ENCODE data around the gene PKN1. TPM values are rescaled to one million over a fixed set of nuclear protein-coding genes. Genes with fewer than 3 reads are reported as not detected.

Gene PKN1
- total and polyA plus RNA-seq, 3 donors from 2014 or later: 116 to 259 (median 204) TPM

- 81 to 82% methylated on average over 10 of the region's 10 CpGs for WGBS, 2 donors
- H3K9me3 ChIP-seq: no peaks in the 10 kb centered on the region
- no peak overlapping the region for H3K27ac ChIP-seq
- TF ChIP-seq CTCF (IDR thresholded peaks at IDR 0.05) (no peak), POLR2A (IDR thresholded peaks at IDR 0.05) (no peak)
- H3K36me3 ChIP-seq (ENCODE audit: low read depth, missing control alignments): no peaks in the 10 kb centered on the region
- no peak for DNase-seq
- intact Hi-C loops (cut with DNase I; ENCODE audit: low total_unique reads): no loop called here
- H3K4me1 ChIP-seq: no peaks in the 10 kb centered on the region
- no peaks in the 10 kb centered on the region for H3K27me3 ChIP-seq
- H3K4me3 ChIP-seq: no peak overlapping the region
Observed at GRCh38 chr19:14391156-14391821, 41.8 kb upstream of the PKN1 start.

GRCh38 chr19:14393329-14393728 is 39.8 kb upstream of the PKN1 start:
- Histone ChIP-seq H3K4me3 (no peak overlapping the region), H3K9me3 (no peaks in the 10 kb centered on the region), H3K27ac (no peak overlapping the region), H3K36me3 (ENCODE audit: low read depth, missing control alignments) (no peaks in the 10 kb centered on the region), H3K27me3 (no peaks in the 10 kb centered on the region), H3K4me1 (no peaks in the 10 kb centered on the region)
- 78 to 83% methylated on average over 5 of the region's 5 CpGs for WGBS, 2 donors
- TF ChIP-seq CTCF (IDR thresholded peaks at IDR 0.05) (no peak), POLR2A (IDR thresholded peaks at IDR 0.05) (no peak)
- intact Hi-C loops (cut with DNase I; ENCODE audit: low total_unique reads): no loop called here
- no peak for DNase-seq

- no peaks in the 10 kb centered on the region for H3K27me3 ChIP-seq
- intact Hi-C loops (cut with DNase I; ENCODE audit: low total_unique reads): no loop called here
Observed at GRCh38 chr19:14394167-14394566, 38.9 kb upstream of the PKN1 start.

GRCh38 chr19:14395262-14395661 is 37.8 kb upstream of the PKN1 start:
- intact Hi-C loops (cut with DNase I; ENCODE audit: low total_unique reads): no loop called here
- no peaks in the 10 kb centered on the region for H3K36me3 ChIP-seq (ENCODE audit: low read depth, missing control alignments)

More at GRCh38 chr19:14394167-14394566, 38.9 kb upstream of the PKN1 start:
- no peaks in the 10 kb centered on the region for H3K36me3 ChIP-seq (ENCODE audit: low read depth, missing control alignments)
- no peaks in the 10 kb centered on the region for H3K4me1 ChIP-seq
- DNase-seq: no peak
- 91 to 92% methylated on average over 9 of the region's 9 CpGs for WGBS, 2 donors
- no peak overlapping the region for H3K4me3 ChIP-seq
- no peaks in the 10 kb centered on the region for H3K9me3 ChIP-seq
- H3K27ac ChIP-seq: no peak overlapping the region
- TF ChIP-seq CTCF (IDR thresholded peaks at IDR 0.05) (no peak), POLR2A (IDR thresholded peaks at IDR 0.05) (no peak)

More at GRCh38 chr19:14395262-14395661, 37.8 kb upstream of the PKN1 start:
- 89 to 90% methylated on average over 9 of the region's 9 CpGs for WGBS, 2 donors
- Histone ChIP-seq H3K27ac (no peak overlapping the region), H3K27me3 (no peaks in the 10 kb centered on the region), H3K4me1 (no peaks in the 10 kb centered on the region), H3K4me3 (no peak overlapping the region), H3K9me3 (no peaks in the 10 kb centered on the region)
- TF ChIP-seq POLR2A (IDR thresholded peaks at IDR 0.05) (no peak), CTCF (IDR thresholded peaks at IDR 0.05) (no peak)
- DNase-seq: no peak
